Spinal cord (tissue), 10 donors: ENCODE measurements around the gene ELN. TPM values are rescaled to one million over a fixed set of nuclear protein-coding genes. Genes with fewer than 3 reads are reported as not detected.

Source experiments
- DNase-seq, 6 donors: peaks; one replicate each; pipeline versions ENCODE4 v3.0.0 to v3.0.0-alpha.2; 2013 to 2015; ENCODE audit warnings: low spot score in 6 of 6, low read depth in 4 of 6
- H3K27ac ChIP-seq: one replicate; pipeline ENCODE4 v1.5.1; 2013; ENCODE audit warnings: low read depth, low read length, control low read depth
- H3K27me3 ChIP-seq: one replicate; pipeline ENCODE4 v1.6.1; 2013; ENCODE audit warnings: low read length; ENCODE audit not compliant: control insufficient read depth, insufficient read depth
- H3K36me3 ChIP-seq: one replicate; pipeline ENCODE4 v1.6.1; 2013; ENCODE audit warnings: low read length; ENCODE audit not compliant: control insufficient read depth, insufficient read depth
- H3K4me1 ChIP-seq: one replicate; pipeline ENCODE4 v1.6.1; 2013; ENCODE audit warnings: low read length; ENCODE audit not compliant: control insufficient read depth, insufficient read depth
- H3K4me3 ChIP-seq: one replicate; pipeline ENCODE4 v1.5.1; 2013; ENCODE audit warnings: low read depth, low read length, control low read depth
- H3K9me3 ChIP-seq: one replicate; pipeline ENCODE4 v1.6.1; 2013; ENCODE audit warnings: low read length; ENCODE audit not compliant: control insufficient read depth, insufficient read depth
- WGBS: methylation state at CpG from one replicate; pipeline ENCODE4 v1.1.5; 2013; ENCODE audit warnings: missing lambda C conversion rate; ENCODE audit not compliant: insufficient coverage; 5-methylcytosine and 5-hydroxymethylcytosine counted together
- polyA plus RNA-seq, 2 donors: library from polyadenylated mRNA; unstranded; fragments of 120-200 nt; gene quantifications; one replicate each; pipeline ENCODE4 v1.2.1, GENCODE V29; 2013; ENCODE audit not compliant: insufficient read length in 2 of 2
- total RNA-seq, 2 donors: library from RNA; depleted of rRNA in 1 of 2; stranded (reverse); fragments of 120-200 nt in 1 of 2; fragments of >200 nt in 1 of 2; gene quantifications; one replicate each; pipeline versions ENCODE4 v1.2.3 to v1.2.4, GENCODE V29; 2013 to 2014
- donor health status: healthy.

Gene ELN
- total and polyA plus RNA-seq, 4 donors, result 114 to 287 (median 197) TPM

DNA sequence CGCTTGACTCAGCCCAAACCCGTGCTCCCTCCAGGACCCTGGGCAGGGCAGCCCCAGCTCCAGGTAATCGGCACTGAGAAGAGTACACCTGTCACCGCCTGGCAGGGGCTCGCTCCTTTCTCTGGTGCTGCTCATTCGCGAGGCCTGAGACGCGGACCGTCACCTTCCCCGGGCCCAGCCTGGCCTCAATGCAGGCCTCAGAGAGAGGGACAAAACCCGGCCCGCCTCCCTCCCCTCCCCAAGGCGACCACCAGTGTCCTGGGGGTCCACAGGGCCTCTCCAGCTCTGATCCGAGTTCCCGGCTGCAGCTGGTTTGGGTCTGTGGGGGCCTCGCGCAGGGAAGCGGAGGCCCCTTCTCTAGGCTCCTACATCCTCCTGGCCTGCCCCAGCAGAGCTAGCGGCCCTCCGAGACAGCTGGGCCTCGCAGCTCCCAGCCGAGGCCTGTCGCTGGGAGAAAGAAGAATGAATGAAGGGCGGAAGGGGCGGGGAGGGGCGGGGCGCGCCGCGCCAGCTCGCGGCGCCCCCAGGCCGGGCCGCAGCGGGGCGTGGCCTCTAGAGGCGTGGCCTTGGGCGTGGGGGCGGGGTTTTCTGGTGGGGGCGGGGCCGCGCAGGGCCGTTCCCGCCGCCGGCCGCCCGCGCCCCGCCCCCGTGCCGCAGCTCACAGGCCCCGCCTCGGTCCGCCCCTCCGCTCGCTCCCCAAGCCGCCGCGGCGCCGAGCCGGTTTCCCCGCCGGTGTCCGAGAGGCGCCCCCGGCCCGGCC lies 55.3 kb downstream of the ELN start, which contains the start of gene LIMK1:
Gene LIMK1, plus strand, starts transcription at position 688 of the 760 bp plus-strand sequence. CDS start 187 bp downstream, outside the sequence.
- 3% methylated on average over 62 of the region's 71 CpGs for WGBS
- H3K27ac ChIP-seq, result peak within 1 kb of the TSS; percentile 33
- H3K4me1 ChIP-seq, result peaks cover 24% of the 10 kb centered on the region
- H3K4me3 ChIP-seq, result peak within 1 kb of the TSS; percentile 56
- DNase-seq, result peak in 5 of 6 donors; percentile 68 to 95 (median 83)
- no peaks in the 10 kb centered on the region for H3K9me3 ChIP-seq
- peaks cover 30% of the 10 kb centered on the region for H3K36me3 ChIP-seq
- H3K27me3 ChIP-seq, result no peaks in the 10 kb centered on the region

DNA sequence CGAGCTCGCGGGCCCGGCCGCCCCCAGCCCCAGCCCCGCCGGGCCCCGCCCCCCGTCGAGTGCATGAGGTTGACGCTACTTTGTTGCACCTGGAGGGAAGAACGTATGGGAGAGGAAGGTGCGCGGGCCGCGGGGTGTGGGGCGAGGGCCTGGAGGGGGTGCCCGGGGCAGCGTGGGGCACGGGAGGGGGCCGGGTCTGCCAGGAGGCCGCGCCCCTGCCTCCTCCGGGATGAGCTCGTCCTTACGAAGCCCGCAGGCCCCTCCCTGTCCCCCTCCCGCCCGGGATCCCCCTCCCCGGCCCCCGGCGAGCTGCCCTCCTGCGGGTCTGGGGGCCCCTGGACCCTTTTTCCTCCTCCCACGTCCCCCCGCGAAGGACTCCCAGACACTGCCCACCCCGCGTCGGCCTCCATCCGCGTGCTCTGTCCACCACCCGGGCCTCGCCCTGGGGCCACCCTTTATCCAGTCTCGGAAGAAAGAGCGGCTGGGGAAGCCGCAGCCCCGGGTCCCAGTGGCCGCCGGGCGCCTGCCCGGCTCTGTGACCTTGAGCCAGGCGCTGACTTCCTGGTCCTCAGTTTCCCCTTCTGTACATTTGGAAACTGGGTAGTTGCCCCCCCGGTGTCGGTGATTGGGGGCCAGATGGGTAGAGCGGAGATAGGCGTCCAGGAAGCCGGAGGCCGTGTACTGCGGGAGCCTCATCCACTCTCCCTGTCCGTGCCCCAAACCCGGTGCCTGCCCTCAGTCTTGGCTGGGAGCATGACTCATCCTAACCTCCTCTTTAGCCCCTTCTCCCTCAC lies 56.2 kb downstream of the ELN start:
- H3K9me3 ChIP-seq, result no peaks in the 10 kb centered on the region
- peak overlapping the region; percentile 56 for H3K4me3 ChIP-seq
- peak in 2 of 6 donors; percentile 62 to 63 for DNase-seq
- peaks cover 24% of the 10 kb centered on the region for H3K4me1 ChIP-seq
- H3K36me3 ChIP-seq, result peaks cover 37% of the 10 kb centered on the region
- WGBS, result under 1% methylated on average over 57 of the region's 61 CpGs
- no peak overlapping the region for H3K27ac ChIP-seq
- H3K27me3 ChIP-seq, result no peaks in the 10 kb centered on the region

DNA sequence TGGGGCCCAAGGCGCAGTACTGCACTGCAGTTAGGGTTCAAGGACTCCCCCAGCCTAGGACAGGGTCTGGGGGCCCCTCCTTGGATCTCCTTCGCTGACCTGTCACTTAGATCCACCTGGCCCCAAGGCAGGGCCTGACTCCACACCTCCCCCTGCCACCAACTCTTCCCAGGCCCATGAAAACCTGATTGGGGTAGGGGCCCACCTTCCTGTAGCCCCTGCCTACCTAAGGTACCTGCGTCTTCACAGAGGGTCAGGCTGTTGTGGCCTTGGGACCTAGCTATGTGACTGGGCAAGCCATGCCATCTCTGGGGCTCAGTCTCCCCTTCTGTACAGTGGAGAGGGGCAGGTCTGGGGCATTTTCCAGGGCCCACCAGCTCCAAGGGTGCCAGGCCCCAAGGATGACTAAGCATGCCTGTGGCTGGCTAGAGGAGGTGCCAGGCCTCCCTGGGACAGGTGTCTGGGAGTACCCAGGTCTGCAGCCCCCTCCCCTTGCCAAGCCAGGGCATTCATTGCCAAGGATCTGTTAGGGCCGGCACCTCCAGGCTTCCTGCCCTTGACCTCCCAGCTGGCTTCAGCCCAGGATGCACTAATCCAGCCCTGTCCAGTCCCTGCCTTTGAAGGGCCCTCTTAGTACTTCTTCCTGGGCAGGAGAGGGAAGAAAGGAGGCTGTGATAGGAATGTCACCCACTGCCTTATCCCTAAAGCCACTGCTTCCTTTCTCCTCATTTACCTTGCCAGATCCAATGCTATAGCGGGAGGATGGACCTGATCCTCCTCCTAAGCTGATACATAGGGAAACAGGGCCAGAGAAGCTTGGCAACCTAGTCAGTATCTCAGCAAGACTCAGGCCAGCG lies 57.0 kb downstream of the ELN start:
- H3K36me3 ChIP-seq, result peaks cover 44% of the 10 kb centered on the region
- no peak overlapping the region for H3K27ac ChIP-seq
- 74% methylated on average over 4 of the region's 6 CpGs for WGBS
- no peaks in the 10 kb centered on the region for H3K9me3 ChIP-seq
- peaks cover 24% of the 10 kb centered on the region for H3K4me1 ChIP-seq
- H3K4me3 ChIP-seq, result peak overlapping the region; percentile 56
- H3K27me3 ChIP-seq, result no peaks in the 10 kb centered on the region
- DNase-seq, result no peak

DNA sequence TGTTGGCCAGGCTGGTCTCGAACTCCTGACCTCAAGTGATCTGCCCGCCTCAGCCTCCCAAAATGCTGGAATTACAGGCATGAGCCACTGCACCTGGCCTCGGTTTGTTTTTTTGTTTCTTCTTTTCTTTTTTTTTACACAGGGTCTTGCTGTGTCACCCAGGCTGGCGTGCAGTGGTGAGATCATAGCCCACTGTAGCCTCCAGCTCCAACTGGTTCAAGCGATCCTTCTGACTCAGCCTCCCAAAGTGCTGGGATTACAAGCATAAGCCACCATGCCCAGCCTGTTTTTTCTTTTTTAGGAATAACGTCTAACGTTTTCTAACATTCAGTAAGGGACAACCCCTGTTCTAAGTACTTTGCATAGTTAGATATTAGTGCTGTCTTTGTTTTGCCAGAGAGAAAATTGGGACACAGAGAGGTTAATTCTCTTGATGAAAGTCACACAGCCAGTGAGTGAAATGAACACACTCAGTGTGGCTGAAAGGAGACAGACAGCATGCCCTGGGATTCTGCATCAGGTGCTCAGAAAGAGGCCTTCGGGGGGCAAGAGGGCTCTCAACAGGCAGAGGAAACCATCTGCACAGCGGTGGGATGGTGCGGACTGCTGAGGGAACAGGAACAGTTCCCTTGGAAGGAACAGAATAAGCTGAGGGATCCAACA lies 59.9 kb downstream of the ELN start:
- H3K9me3 ChIP-seq, result no peaks in the 10 kb centered on the region
- no peaks in the 10 kb centered on the region for H3K27me3 ChIP-seq
- DNase-seq, result no peak
- WGBS, result 98% methylated on average over 9 of the region's 10 CpGs
- no peak overlapping the region for H3K27ac ChIP-seq
- H3K4me3 ChIP-seq, result no peak overlapping the region
- H3K4me1 ChIP-seq, result peaks cover 29% of the 10 kb centered on the region
- H3K36me3 ChIP-seq, result peaks cover 69% of the 10 kb centered on the region

DNA sequence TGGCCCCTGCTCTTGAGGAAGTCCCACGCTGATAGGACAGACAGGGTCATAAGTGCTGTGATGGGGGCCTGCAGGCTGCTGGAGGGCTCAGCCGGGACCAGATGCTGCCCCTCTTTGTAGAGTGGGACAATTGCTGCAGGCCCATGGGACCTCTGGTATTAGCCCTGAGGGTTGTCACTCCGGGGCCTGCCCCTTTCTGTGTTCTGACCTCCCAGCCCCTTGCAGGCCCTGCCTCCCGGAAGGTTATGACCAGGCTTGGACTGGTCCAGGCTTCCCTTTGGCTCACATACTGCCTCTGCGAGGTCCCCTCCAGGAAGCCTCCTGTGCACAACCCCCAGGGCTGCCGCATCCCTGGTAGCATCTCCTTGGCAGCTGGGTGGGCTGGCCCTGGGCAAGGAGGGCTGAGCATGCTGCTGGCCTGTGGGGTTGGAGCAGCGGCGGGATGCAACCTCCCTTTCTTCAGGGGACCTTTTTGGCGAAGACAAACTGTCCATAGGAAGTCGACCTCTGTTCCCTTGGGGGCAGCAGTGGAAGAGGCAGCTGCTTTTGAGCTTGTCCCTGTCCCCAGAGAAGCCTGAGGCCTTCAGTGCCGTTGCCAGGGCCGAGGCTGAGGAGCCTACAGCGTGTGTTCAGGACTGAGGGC lies 64.5 kb downstream of the ELN start:
- peak in 1 of 6 donors; percentile 11 for DNase-seq

DNA sequence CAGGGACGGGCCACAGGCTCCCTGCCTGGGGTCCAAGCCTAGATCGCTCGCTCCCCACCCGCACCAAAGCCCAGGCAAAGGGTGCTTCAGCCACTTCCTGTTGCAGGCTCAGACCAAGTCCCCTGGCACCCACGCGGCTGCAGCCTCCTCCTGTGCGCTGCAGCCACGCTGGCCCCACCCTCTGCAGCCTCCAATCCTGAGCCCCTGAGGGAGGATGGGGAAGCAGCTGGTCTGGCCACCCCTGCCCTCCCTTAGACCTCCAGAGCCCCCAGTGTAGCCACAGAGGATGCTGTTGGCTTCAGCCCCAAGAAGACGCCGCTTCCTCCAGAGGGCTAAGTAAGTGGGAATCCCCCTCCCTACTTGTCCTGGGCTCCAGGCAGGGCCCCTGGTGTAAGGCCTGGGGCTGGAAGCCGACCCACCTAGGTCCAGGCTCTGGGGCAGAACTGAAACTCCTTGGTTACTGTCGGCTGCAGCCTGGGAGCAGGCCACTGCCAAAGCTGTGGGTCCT lies 65.0 kb downstream of the ELN start:
- Histone ChIP-seq H3K27ac (no peak overlapping the region), H3K4me1 (peaks cover 36% of the 10 kb centered on the region), H3K27me3 (no peaks in the 10 kb centered on the region), H3K36me3 (peaks cover 74% of the 10 kb centered on the region), H3K4me3 (no peak overlapping the region), H3K9me3 (no peaks in the 10 kb centered on the region)
- DNase-seq, result peak in 1 of 6 donors; percentile 14
- WGBS, result 69% methylated on average over 12 of the region's 12 CpGs

More for the DNA sequence above, 64.5 kb downstream of the ELN start:
- no peak overlapping the region for H3K4me3 ChIP-seq
- H3K9me3 ChIP-seq, result no peaks in the 10 kb centered on the region
- 46% methylated on average over 13 of the region's 13 CpGs for WGBS
- peaks cover 75% of the 10 kb centered on the region for H3K36me3 ChIP-seq
- H3K4me1 ChIP-seq, result peaks cover 36% of the 10 kb centered on the region
- no peaks in the 10 kb centered on the region for H3K27me3 ChIP-seq
- H3K27ac ChIP-seq, result no peak overlapping the region

DNA sequence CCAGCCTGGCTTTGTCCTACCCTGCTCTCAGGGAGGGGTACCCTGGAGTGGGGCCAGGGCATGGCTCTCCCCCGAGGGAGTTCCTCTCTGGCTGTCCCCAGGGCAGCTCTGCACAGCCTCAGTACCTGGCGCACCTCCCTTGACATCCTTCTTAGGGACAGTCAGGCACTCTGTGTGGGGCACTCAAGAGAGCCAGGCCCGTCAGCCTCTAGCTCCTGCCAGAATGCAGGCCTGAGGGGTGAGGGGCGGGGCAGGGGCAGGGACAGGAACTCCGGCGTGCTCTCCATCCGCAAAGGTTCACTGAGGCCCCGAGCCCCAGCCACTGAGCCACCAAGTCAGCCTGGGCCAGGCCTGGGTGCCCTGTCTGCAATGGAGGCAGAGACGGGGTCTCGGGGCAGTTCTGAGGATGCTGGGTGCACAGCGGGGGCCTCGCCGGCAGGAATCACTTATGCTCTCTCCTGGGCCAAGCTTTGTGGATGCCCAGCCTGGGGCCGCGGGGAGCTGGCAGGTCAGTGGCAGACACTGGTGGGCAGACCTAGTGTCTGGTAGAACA lies 65.8 kb downstream of the ELN start:
- 41% methylated on average over 13 of the region's 15 CpGs for WGBS
- H3K4me3 ChIP-seq, result no peak overlapping the region

DNA sequence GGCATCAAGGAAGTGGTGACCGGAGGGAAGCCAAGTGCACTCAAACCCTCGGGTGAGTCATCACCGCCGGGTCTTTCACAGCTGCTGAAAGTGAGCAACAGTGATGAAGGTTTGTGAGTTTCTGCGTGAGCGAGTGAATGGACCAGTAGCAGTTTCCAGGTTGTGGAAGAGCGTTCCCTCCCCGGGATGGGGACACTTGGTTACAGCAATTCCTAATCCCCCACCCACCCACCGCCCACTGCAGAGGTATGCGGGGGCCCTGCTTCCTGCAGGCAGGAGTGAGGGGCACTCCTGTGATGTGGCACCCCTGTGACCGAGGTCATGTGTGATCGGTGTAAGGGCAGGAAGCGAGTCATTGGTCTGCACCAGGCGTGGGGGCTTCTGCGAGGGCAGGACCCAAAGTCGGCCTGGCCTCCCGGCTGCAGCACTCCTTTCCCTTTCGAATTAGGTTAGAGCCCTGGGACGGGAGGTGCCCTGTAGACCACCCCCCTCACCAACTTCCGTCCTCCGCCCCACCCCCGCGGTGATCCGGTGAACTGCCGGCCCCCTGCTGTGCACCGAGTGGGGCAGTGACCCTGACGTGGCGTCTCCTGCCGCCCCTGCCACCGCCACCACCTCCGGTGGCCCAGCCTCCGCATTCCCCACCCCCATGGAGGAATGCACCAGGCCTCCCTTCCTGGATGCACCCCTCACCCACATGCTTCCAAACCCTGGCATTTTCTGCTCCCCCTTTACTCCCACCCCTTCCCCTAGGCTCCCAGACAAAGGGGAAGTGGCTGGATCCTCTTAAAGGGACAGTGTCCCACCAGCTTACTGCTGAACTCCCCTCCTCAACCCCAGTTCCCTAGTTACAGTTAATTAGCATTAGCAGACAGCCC lies 66.5 kb downstream of the ELN start:
- Histone ChIP-seq H3K27ac (peak overlapping the region; percentile 22), H3K9me3 (no peaks in the 10 kb centered on the region), H3K36me3 (peaks cover 71% of the 10 kb centered on the region), H3K4me1 (peaks cover 36% of the 10 kb centered on the region), H3K4me3 (peak overlapping the region; percentile 36), H3K27me3 (no peaks in the 10 kb centered on the region)
- 3% methylated on average over 26 of the region's 32 CpGs for WGBS
- DNase-seq, result peak in 2 of 6 donors; percentile 71 to 76

More for the DNA sequence above, 65.8 kb downstream of the ELN start:
- H3K27me3 ChIP-seq, result no peaks in the 10 kb centered on the region
- H3K4me1 ChIP-seq, result peaks cover 36% of the 10 kb centered on the region
- no peaks in the 10 kb centered on the region for H3K9me3 ChIP-seq
- peak overlapping the region; percentile 22 for H3K27ac ChIP-seq
- DNase-seq, result no peak
- peaks cover 71% of the 10 kb centered on the region for H3K36me3 ChIP-seq
